Right ventricle myocardium superior (tissue), 1 donor: ENCODE data around the gene RTP2. TPM values are rescaled to one million over a fixed set of nuclear protein-coding genes. Genes with fewer than 3 reads are reported as not detected.
A peak's percentile ranks its signal among the peaks of the same experiment; 100 is the strongest.

ENCODE experiments used
- ATAC-seq: fragments of 200-7000 bp; cut with Tn5 transposase; one replicate; pipeline ENCODE4 v1.9.1; 2020; ENCODE audit warnings: mild to moderate bottlenecking; ENCODE audit not compliant: poor library complexity
- DNase-seq: peaks from one replicate; pipeline ENCODE4 v3.0.0-alpha.2; 2020
- intact Hi-C: fragments of 100-400 bp; cut with DNase I; formaldehyde crosslinking; loops from one replicate; pipeline ENCODE4 v1.11.2; 2022
- total RNA-seq: library from RNA; stranded (reverse); fragmentation: NEBNext Ultra II Directional; extraction: Animal tissue kit (Norgen Biotek cat#: 25700); gene quantifications from one replicate; pipeline ENCODE4 v1.2.1, GENCODE V29; 2021
- donor health status: DM: no; HTN: yes; CAD: no; lungs with severe emphysema.

Gene RTP2
- total RNA-seq, 1 donor from 2014 or later, result not detected

DNA sequence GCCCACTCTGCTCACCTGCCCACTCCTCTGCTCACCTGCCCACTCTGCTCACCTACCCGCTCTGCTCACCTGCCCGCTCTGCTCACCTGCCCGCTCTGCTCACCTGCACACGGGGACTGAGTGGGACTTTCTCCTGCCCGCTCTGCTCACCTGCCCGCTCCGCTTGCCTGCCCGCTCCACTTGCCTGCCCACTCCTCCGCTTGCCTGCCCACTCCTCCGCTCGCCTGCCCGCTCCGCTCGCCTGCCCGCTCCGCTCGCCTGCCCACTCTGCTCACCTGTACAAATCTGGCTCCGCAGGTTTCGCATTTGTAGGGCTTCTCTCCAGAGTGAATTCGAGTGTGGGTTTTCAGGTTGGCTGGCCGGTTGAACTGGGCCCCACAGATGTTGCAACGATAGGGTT, 22.9 kb upstream of the RTP2 start:
- DNase-seq (no peak), ATAC-seq (no peak)
- intact Hi-C loops, result no loop called here

GRCh38 chr3:187722206-187722612, 19.9 kb upstream of the RTP2 start:
- DNase-seq (no peak), ATAC-seq (no peak)
- intact Hi-C loops, result no loop called here

DNA sequence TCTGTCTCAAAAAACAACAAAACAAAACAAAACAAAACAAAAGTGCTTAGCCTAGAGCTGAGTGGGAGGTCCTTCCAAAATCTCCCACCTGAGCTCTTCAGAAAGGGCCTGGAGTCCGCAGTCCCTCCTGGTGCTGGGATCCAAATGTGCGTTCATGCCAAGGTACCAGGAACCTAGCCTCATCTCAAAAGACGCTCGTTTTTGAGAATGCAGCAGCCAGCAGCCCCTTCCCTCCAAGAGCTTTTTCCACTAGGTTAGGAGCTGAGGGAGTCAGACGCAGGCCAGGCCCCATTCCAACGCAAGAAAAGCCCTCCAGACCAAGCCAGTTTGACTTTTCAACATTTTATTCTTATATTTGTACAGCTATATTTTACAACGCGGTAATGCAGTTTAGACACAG, 18.7 kb upstream of the RTP2 start:
- ATAC-seq, result no peak
- intact Hi-C loops, result no loop called here
- DNase-seq, result no peak

DNA sequence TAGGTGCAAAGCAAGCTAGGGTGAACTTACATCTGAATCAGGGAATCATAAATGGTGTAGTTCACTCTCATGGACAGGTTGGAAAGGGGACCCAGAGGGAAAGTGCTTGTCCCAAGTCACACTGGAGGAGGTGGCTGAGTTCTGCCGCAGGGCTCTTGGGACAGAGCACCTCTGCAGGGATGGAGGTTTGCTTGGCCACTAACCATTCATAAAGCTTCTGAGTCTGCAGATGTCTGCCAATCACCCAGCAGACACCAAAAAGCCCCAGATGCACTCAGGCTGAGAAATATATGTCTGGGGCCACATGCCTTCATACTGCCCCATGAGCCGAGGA, 17.9 kb upstream of the RTP2 start:
- intact Hi-C loops, result no loop called here
- peak; percentile 34 for ATAC-seq
- no peak for DNase-seq

GRCh38 chr3:187719628-187720336, 17.4 kb upstream of the RTP2 start:
- DNase-seq, result no peak
- intact Hi-C loops, result loop anchor here (10.0 kb wide), 2 partner anchors 405 to 495 kb away; no protein-coding TSS in a partner anchor
- peak; percentile 56 for ATAC-seq

DNA sequence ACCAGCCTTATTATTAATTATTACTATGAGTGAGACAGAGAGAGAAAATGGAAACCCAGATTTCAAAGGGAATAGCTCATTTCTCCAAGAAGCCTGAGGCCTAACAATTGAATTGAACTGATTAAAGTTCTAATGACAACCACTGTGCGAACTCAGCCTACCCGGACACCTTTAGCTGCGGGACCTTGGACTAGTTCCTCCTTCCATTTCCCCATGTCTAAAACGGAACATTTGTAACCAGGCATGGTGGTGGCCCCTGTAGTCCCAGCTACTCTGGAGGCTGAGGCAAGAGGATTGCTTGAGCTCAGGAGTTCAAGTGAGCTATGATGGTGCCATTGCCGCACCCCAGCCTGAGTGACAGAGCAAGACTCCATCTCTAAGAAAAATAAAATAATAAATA, 16.4 kb upstream of the RTP2 start:
- intact Hi-C loops, result loop anchor here (10.0 kb wide), 2 partner anchors 404 to 494 kb away; no protein-coding TSS in a partner anchor
- DNase-seq (no peak), ATAC-seq (no peak)

- intact Hi-C loops, result loop anchor here (10.0 kb wide), 2 partner anchors 403 to 493 kb away; no protein-coding TSS in a partner anchor
- ATAC-seq, result no peak
- no peak for DNase-seq
Observed at GRCh38 chr3:187717572-187717971, 15.2 kb upstream of the RTP2 start.

DNA sequence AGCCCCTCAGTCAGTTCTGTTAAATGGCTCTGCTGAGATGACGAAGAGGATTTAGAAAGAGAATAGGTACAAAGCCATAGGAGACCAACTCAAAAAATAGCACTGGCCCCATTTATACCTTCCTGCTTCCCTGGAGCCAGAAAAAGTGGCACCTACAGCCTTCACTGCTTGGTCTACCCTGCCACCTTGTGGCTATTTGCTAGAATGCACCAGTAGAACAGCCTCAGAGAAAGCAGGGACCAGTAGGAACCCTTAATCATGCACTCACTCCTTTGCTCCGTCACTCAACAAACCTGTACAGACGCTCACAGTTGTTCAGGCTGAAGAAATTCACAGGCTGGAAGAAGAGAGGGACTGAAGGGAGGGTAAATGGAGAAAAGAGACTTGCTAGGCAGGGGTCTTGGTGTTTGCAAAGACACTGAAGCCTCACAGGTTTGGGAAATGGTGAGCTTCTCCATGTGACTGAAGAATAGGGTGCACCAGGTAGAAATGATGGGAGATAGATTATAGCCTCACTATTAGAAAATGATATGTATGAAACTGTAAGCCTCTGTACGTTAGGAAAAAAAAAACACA, 12.1 kb upstream of the RTP2 start:
- ATAC-seq, result peak; percentile 90
- DNase-seq, result no peak
- intact Hi-C loops, result loop anchor here (10.0 kb wide), 2 partner anchors 400 to 490 kb away; no protein-coding TSS in a partner anchor

GRCh38 chr3:187713504-187713903, 11.1 kb upstream of the RTP2 start:
- ATAC-seq (peak; percentile 53), DNase-seq (no peak)
- intact Hi-C loops, result loop anchor here (10.0 kb wide), 2 partner anchors 399 to 489 kb away; no protein-coding TSS in a partner anchor

- no peak for ATAC-seq
- no peak for DNase-seq
- intact Hi-C loops, result no loop called here
Observed at GRCh38 chr3:187709155-187709554, 6.8 kb upstream of the RTP2 start.

GRCh38 chr3:187708696-187709095, 6.3 kb upstream of the RTP2 start:
- intact Hi-C loops, result no loop called here
- ATAC-seq, result no peak

DNA sequence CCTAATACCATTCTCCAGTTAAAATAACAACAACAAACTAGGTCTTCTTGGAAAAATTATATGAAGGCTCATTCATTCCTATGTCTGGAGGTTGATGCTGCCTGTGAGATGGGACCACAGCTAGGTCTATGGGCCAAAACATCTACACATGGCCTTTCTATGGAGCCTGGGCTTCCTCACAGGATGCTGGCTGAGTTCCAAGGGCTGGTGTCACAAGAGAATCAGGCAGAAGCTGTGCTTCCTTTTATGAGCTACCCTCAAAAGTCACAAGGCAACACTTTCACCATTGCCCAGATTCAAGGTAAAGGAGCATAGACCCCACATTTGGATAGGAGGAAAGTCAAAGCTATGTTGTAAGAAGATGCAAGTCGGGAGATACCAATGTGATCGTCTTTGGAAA, 4.6 kb upstream of the RTP2 start:
- peak; percentile 58 for DNase-seq
- intact Hi-C loops, result no loop called here
- ATAC-seq, result no peak

More at GRCh38 chr3:187708696-187709095, 6.3 kb upstream of the RTP2 start:
- DNase-seq, result no peak

DNA sequence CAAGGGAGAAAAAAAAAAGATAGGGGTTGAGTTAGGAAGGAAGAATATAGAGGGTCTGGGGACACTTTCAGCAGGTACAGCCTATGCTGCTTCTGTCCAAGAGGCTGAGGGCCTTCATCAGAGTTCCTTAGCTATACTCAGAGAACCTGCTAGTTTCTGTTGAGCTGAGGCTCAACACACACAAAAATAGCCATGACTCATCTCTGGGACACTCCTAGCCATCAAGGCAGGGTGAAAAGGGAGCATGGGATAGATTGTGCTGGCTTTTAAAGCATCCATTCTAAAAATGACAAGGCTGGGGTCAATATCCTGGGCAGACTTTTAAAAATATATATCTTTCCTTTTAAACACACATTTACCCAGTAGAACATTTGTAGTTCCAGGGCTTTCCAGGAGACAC, 2.8 kb upstream of the RTP2 start:
- peak; percentile 71 for ATAC-seq
- DNase-seq, result no peak
- intact Hi-C loops, result no loop called here

DNA sequence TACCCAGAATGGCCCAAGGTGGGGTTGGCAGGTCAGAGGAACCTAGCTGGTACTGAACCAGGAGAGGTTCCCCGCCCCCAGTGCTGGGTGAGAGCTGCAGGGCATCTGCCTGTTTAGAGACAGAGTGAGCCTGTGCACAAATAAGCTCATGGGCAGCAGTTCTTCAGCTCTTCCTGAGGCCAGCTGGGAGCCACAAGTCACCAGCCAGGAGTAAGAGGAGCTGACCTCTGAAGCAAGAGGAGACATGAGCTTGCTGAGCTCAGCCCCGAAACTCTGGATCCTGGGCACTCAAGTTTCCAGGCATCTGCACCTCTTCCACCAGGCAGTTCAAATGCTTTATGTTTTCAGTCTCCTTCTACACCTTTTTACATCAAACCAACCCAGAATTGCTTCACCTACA, 2.1 kb downstream of the RTP2 start:
- DNase-seq, result no peak
- ATAC-seq, result no peak
- intact Hi-C loops, result no loop called here

DNA sequence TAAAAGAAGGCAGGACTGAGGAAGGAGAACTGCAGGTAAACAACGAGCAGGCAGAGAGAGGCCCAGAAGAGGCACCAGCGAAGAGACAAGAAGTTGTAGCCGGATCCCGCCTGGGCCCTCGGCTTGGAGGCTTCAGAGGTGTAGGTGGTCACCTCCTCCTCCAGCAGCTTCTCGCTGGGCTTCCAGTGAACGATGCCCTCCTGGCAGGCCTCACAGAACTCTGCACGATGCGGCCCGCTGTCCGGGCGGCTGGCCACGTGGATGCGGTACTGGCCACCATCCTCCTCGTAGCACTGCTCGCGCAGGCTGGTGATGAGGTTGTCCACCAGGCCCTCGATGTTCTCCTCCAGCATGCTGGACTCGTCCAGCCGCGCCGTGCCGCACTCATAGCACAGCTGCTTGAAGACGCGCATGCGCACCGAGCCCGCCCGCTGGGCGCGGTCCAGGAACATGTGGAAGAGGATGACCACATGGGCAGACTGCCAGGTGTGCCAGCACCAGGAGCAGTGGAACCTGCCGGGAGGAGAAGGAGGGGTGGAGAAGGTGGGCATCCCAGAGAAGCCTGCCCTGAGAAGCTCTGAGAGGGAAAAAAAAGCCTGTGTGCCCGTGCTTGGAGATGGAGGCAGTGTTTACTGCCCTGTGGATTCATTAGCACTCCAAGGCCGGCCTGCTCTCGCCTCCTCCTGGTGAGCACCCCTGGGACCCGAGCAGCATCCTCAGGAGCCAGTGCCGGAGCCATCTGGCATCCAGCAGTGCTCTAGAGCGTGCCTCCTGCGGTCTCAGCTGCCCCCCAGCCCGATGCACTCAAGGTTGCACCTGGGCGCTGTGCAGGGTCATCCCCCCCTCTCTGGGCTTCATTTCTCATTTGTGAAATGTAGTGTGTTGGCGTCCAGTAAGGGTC, 3.6 kb downstream of the RTP2 start:
- DNase-seq, result no peak
- no peak for ATAC-seq
- intact Hi-C loops, result no loop called here

DNA sequence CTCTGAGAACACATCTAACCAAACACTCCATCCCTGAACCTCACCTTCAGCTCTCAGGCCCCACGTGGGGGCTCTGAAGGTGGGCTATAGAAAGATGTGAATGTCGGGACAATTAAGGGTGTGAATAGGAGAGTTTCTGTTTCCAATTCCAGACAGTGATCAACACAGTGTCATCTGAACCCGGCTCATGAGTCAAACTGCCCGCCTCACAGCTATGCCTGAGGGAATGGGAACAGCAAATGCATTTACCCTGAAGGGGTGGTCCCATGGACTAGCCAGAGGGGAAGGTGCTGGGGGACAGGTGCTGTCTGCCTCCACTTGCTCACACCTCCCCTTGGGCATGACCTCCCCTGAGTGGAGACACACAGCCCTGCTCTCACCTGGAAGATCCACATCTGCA, 6.3 kb downstream of the RTP2 start:
- intact Hi-C loops, result no loop called here
- DNase-seq (no peak), ATAC-seq (no peak)

- DNase-seq (peak; percentile 41), ATAC-seq (peak; percentile 56)
- intact Hi-C loops, result no loop called here
Observed at GRCh38 chr3:187695449-187695848, 6.9 kb downstream of the RTP2 start.

DNA sequence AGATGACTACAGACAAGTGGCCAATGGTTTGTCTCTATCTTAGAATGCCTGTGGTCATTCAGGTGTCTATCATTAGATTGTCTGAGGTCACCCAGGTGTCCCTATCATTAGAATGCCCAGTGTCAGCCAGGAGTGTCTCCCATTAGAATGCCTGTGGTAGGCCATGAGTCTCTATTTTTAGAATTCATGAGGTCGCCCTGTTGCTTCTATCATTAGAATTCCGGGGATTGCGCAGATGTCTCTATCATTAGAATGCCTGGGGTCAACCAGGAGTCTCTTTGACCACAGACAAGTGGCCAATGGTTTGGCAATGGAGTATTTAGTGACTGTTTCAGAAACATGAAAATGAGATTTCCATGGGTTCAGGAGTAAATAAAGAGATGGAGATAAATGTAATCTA, 7.6 kb downstream of the RTP2 start:
- DNase-seq (no peak), ATAC-seq (peak; percentile 44)
- intact Hi-C loops, result no loop called here

DNA sequence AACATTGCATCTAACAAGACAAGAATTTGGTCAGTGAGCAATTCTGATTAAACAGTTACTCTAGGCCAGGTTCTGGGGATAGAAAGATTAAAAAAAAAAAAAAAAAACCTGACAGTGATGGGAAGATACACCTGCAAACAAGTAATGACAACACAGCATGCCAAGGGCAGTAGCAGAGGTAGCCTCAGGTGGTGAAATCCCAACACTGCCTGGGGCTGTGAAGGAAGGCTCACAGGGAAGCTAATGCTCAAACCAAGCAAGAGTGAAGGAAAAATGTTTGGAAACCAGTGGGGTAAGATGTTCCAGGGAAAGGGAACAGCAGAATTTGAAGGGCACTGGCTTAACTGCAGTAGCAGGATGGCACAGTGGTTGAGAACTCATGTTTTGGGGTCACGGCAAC, 8.9 kb downstream of the RTP2 start:
- DNase-seq (no peak), ATAC-seq (no peak)
- intact Hi-C loops, result no loop called here

- intact Hi-C loops, result no loop called here
- no peak for DNase-seq
Observed at GRCh38 chr3:187689984-187690383, 12.4 kb downstream of the RTP2 start.

More at GRCh38 chr3:187689984-187690383, 12.4 kb downstream of the RTP2 start:
- no peak for ATAC-seq
